ENCODE measurements around the gene NDUFS3.

NDUFS3 gene

DNA sequence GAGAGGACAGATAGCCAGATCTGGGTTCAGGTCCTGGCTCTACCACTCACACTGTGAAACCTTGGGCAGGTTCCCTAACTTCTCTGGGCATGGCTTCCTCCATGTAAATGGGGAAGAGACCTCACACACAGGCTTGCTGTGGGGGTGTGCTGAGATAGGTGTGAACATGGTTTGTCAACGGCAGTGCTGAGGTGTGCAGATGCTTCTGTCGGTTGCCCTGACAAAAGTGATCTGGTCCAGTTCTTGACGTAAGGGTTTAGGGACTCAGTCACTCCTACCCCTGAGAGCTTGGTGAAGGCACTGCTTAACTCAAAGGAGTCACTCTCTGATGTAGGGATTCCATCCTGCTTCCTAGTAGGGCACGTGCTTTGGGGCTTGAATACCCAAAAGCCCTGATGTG is 13.4 kb downstream of the NDUFS3 start:
- DNase-seq, result no peak

DNA sequence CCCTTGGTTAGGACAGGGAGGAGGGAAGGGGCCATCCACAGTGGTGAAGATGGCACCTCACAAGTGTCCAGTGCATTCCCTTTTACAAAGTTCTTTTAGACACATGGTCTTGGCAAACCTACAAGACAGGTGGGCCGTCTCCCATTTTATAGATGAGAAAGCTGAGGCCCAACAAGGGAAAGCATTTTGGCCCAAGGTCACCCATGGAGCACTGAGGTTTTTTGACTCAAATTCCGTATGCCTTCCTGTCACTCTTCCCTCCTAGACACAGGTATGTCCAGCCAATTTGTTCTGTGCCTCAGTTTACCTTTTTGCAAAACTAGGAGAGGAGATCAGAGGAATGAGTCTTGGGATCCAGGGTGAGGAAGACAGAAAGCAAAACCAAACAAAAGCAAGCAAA is 14.1 kb downstream of the NDUFS3 start:
- DNase-seq, result no peak

DNA sequence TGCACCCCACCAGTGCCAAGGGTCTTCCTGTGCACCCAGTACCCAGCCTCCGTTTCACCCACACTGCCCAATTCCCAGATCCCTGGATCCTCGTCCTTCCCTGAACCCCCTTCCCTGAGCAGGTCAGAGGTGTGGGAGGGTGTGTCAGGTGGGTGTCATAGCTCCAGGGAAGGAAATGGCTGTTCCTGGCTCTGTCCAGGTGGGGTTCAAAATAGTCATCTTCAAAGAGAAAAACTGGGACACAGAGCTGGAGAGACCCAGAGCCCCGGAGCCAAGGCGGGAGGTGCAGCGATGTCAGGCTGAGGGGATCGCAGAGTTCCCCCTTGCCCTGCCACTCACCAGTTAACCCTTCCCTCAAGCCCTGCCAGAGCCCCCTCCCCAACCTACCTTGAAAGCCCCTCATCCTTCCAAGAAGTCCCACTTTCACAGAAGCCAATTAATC is 14.6 kb downstream of the NDUFS3 start:
- DNase-seq, result no peak

DNA sequence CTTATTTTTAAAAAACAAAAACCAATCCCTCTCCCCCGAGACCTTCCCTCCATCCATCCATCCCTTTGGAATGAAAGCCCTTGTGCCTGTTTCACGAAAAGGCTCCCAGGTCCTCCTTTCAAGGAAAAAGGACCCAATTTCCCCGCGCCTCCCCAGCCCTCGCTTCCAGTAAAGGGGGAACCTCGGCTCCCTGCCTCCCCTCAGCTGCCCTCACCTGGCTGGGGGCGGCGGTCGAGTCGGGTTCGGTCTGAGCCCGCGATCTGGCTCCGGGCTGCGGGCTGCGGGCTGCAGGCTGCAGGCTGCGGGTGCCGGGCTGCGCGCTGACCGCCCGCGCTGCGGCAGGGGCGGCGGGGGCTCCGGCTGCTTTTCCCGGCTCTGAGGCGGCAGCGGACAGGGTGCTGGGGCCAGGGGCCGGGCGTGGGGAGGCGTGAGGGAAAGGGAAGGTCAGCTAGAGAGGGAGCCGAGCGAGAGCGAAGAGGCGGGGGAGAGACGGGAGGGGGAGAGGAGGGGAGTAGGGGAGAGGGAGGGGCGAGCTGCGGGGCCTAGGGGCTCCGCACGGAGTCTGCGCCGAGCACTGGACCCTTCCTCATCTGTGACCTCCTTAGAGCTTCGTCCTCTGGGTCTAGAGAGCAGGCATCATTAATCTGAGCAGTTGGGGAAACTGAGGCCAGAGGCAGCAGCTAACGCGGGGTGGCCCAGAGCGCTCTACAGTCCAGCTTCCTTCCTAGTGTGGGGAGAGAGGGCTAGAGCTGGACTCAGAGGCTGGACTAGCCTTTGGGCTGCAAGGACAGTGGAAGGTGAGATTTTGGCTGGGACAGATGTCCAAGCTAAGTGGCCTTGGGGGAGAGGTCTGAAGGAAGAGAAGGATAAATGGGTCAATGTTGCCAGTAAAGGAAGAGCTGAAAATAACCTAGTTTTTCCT is 15.3 kb downstream of the NDUFS3 start, which contains the start of gene C1QTNF4:
Gene C1QTNF4 (minus strand): TSS at position 478 of the 922 bp plus-strand sequence. CDS start 3,601 bp downstream, outside the sequence.
- DNase-seq, result no peak

DNA sequence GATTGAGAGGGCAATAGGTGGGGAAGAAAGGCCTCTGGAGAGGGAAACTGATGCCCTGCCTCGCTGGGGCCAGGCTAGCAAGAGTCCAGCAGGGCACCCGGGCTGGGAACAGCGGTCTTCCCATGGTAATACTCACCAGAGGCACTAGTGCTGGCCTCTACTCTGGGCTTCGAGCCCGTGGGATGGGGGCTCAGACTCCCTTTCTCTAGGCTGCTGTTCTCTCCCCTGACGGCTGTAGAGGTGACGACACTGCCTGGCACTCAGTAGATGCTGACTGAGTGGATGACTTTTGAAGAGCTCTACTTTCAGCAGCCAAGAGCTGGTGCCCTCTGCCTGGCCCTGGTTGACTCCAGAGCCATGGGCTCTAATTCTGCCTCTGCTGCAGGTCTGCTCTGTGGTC is 16.2 kb downstream of the NDUFS3 start:
- no peak for DNase-seq

DNA sequence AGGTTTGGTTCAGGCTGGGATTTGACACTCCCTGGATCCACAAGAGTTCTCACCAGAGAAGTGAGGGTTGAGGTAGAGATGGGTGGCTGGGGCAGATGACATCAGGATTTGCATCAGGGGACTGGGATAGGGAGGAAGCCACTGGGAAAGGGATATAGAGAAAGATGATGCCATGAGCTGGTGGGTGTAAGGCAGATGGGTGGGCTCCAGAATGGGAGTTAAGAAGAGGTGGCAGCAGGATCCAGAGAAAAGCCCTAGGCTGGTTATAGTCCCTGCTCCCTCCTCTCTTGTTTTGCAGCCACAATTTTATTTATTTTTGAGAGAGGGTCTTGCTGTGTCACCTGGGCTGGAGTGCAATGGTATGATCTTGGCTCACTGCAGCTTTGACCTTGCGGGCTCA is 17.1 kb downstream of the NDUFS3 start:
- DNase-seq, result no peak

DNA sequence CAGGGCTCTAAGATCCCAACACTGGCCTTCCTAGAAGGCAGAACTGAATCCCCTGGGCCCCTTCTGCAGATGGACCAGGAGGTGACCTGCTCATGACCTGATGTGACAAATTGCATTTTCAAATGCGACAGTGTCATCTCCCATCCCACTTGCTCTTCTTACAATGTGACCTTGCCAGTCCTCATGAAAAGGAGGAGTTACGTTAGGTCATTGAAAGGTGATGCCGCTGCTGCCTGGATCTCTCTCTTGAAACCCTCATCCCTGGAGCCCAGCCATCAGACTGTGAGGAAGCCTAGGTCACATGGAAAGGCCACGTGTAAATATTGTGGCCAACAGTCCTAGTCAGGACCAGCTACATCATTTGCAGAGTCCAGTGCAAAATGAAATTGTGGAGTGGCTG is 21.0 kb downstream of the NDUFS3 start:
- DNase-seq, result no peak

DNA sequence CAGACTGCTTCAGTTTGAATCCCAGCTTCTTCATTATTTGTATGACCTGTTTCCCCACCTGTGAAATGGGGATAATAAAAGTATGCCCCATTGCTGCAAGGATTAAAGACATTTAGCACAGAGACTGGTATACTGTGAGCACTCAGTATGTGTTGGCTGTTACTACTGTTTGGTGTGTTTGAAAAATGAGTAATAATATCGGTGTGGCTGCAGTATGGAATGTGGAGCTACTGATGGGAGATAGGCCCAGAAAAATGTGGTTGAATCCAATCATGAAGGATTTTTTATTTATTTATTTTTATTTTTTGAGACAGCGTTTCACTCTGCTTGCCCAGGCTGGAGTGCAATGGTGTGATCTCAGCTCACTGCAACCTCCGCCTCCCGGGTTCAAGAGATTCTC is 24.4 kb downstream of the NDUFS3 start:
- DNase-seq, result no peak

DNA sequence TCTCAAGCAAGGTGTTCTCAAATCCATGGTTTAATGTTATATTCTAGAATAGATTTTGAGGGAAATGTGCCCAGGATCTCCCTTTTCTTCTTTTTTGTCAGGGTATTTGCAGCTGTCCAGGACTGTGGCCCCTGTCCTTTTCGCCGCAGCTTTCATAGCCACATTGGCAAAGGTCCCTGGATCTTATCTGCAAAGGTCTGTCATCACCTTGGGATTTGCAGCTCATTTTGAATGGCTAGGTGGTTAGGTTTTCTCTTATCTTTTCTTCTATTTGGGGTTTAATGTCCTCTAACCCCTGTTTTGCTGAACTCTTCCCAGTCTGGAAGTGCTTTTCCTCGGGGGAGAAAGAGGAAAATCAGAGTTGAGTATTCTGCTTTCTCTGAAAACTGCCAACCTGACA is 27.0 kb downstream of the NDUFS3 start:
- no peak for DNase-seq

DNA sequence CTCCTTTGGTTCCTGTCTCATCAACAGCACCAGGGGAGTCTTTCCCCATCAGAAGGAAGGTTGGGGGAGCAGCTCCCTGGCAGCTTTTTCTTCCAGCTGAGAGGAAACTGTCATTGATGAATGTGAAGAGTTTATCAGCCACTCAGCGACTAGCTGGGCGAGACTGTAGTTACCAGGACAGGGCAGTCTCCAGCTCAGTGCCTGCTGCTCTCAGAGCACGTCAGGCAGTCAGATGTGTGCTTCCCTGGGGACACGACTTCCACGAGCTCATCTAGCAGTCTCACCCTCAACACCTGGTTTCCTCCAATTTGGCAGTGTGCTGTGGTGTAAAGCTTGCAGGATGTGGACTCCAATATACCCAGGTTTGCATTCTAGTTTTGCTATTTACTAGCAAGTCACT is 27.9 kb downstream of the NDUFS3 start:
- no peak for DNase-seq

DNA sequence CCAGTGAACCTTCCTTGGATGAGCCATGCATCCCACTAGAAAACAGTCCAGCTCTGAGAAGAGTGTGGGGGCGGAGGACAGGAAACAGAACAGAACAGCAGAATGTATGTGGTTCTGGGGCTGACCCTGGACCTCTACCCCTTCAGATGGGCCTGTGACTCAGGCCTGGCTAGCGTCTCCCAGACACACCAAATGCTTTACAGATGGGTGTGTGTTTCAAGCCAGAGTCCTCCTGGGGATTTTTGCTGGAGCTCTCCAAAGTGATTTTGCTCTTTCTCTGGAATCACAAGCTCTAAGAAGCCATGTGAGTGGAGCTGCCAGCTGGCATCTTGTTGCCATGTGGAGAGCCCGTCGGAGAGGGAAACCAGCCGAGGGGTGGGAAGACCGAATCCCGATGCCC is 28.5 kb downstream of the NDUFS3 start:
- no peak for DNase-seq

DNA sequence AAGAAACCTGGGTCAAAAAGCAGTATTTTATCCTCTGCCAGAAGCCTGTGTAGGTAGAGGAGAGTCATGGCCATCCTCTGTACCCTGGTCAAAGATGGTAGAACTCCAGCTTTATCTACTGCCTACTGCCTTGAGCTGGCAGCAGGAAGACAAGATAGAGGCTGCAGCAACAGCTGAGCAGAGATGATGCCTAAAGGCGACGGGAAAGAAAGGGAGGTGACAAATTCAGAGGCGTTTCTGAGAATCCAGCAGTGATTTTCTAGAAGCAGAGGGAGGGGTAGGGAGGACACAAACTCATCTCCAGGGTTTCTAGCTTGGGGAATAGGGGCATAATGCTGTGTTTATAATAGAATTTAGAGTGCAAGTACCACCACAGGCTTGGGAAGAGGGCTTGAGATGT is 30.8 kb downstream of the NDUFS3 start:
- no peak for DNase-seq

DNA sequence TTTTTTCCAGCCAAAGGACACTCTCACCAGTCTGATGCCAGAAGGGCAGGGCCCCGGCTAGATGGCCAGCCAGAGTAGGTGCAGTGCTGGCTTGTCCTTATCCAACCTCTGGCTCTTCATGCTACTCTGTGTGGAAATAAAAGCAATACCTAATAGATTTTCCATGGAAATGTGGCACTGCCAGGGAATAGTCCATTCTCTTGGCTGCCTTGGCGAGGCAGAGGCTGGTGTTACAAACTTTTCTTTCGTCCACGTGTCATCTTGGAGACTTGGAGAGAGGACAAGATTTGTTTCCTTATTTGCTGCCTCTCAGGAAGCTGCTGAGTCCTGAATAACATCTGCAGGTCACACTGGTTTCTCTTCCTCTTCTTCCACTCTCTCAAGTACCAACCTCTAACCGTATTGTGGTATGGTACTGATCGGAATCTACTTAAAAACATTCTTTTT is 32.5 kb downstream of the NDUFS3 start:
- no peak for DNase-seq

DNA sequence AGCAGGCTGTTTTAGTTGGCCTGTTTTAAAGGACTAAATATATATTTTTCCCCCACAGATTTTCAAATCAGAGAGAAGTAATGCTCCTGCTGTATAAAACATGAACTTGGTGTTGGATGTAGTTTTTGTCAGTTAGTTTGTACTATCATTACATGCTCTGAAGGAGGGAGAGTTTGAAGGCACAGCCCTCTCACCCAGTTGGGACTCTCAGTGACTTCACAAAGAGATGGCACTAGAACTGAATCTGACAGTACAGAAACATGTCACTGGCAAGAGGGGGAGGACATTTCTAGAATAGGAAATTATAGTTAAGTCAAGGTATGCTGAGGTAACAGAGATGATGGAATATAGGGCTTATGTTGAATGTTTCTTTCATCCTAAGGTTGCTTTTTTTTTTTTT is 36.4 kb downstream of the NDUFS3 start:
- no peak for DNase-seq

DNA sequence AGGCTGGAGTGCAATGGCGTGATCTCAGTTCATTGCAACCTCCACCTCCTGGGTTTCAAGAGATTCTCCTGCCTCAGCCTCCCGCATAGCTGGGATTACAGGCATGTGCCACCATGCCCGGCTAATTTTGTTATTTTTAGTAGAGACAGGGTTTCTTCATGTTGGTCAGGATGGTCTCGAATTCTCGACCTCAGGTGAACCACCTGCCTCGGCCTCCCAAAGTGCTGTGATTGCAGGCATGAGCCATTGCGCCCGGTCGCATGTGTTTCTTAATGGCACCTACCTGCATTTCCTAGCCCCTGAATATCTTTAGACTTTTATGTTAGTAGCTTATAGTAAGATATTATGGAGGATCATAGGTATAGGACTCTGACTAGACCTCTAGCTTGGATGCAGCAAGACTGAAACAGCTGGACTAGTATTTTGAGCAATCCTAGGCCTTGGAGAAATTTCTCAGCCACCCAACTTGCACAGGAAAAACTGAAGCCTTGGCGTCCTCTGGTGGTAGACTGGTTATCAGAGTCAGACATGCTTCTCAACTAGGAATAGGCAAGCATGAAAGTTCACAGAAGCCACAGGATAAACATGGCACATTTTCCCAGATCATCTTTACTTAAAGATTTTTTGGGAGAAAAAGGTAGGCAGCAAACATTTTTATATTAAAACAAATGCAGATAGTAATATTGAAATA is 38.0 kb downstream of the NDUFS3 start:
- peak; percentile 15 to 55 for DNase-seq

DNA sequence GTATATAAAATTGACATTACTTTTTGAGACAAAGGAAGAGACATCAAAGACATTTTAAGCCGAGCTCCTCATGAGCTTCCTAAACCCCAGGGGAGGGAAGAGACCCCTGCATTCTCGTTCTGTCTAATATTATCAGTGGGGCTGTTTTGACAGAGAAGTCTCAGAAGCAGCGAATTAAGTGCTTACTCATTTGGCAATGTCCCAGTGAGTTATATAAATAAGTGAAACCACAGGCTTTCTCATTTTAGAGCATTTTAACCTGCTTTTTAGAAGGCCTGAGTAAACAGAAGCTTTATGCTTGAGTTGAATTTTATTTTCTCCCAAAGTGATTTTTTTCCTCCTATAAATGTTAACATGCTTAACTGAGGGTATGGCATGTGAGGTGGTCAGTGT is 38.5 kb downstream of the NDUFS3 start:
- DNase-seq, result no peak

DNA sequence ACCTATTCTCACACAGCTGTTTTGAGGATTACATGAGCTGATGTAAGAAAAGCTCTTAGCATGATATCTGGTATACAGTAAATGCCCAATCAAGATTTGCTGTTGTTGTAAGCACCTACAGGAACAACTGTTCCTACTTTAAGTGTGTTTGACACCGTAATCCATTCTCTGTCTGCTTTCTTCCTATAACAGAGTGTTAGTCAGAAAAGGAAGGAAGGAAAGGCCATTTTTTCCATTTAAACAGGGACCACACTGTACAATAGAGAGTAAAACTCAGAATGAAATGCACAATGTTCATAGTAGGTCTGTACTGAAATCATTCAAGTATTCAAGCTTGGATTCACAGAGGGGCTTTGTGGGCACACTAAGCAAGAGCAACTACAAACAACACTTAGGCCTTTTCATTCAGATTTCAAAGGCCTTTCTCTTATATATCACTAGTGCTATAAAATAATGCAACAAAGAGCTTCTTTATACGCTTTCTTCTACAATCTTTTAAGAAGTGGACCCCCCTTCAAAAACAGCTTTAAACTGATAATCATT is 42.0 kb downstream of the NDUFS3 start:
- no peak for DNase-seq

DNA sequence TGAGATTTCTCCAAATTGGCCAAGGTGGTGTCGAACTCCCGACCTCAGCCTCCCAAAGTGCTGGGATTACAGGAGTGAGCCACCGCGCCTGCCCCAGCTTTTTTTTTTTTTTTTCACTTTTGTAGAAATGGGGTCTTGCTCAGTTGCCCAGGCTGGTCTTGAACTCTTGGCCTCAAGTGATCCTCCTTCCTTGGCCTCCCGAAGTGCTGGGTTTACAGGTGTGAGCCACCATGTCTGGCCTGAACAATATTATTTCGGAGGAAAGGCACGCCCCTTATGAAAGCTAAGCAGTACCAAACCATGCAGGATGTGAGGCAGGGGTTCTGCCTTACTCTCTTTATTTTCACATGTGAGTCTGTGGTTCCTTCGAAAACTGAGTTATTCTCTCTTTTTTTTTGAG is 47.4 kb downstream of the NDUFS3 start:
- DNase-seq, result no peak

DNA sequence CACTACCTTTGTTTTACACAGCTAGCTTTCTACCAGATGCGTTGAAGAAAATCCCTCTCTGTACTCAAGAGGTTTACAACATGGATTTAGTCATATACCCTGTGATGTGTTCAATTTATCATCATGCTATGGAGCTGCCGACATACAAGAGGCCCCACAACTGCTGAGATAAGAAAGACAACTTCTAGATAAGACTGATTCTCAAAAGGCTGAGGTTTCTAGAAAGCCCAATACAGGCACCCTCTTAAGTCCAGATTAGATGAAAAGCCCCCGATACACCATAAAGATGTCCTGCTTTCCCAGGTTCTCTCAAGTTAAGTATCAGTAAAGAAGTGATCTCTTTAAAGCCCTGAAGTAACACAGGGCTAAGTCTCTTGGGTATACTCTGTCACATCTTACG is 49.2 kb downstream of the NDUFS3 start:
- no peak for DNase-seq

DNA sequence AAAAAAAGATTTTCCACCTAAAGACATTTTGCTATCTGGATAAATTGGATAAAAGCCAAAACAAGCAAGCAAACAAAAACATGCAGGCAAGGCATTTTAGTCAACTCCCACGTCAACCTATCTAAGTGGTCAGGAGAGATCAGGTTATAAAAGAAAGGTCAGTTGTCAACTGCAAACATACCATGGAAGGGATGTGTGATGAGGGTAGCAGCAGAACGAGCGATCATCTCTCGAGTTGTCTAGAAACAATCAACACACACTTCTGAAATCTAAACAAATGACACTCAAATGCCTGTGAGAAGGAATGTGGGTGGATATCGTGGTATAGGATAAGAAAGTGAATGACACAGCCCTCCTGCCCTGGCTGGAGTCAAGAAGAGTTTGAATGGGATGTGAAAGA is 52.6 kb downstream of the NDUFS3 start:
- DNase-seq, result no peak
